HepG2 (cell line): ENCODE results near the gene PFN4. TPM values are rescaled to one million over a fixed set of nuclear protein-coding genes. Genes with fewer than 3 reads are reported as not detected.

ENCODE experiments used
- ARHGAP35 ChIP-seq: sonication (generic); formaldehyde crosslinking; IDR thresholded peaks from 2 replicates; pipeline ENCODE4 v1.9.0; 2022; ENCODE audit warnings: mild to moderate bottlenecking, inconsistent platforms, moderate library complexity, missing genetic modification reagents, borderline replicate concordance
- BRCA1 ChIP-seq: sonication (generic); formaldehyde crosslinking; IDR thresholded peaks from 2 replicates; pipeline ENCODE4 v1.4.0; 2020; ENCODE audit warnings: missing genetic modification reagents
- CBX5 ChIP-seq: sonication (generic); formaldehyde crosslinking; IDR thresholded peaks from 2 replicates; pipeline ENCODE4 v1.4.0; 2020; ENCODE audit warnings: missing genetic modification reagents, borderline replicate concordance
- CENPT ChIP-seq: sonication (generic); formaldehyde crosslinking; IDR thresholded peaks from 2 replicates; pipeline ENCODE4 v1.8.0; 2022; ENCODE audit warnings: low read depth, mild to moderate bottlenecking, moderate library complexity, missing genetic modification reagents
- EED ChIP-seq: sonication (generic); formaldehyde crosslinking; IDR thresholded peaks from 2 replicates; pipeline ENCODE4 v1.5.0; 2020; ENCODE audit warnings: mild to moderate bottlenecking, missing genetic modification reagents
- HNRNPL ChIP-seq: fragments of 200-400 bp; formaldehyde crosslinking; IDR thresholded peaks from 2 replicates; pipeline ENCODE4 v1.6.1; 2017; ENCODE audit warnings: mild to moderate bottlenecking, low read depth, low read length
- HOXA3 ChIP-seq: sonication (generic); formaldehyde crosslinking; IDR thresholded peaks from 2 replicates; pipeline ENCODE4 v1.5.0; 2020; ENCODE audit warnings: missing genetic modification reagents
- ISL2 ChIP-seq: sonication (generic); formaldehyde crosslinking; IDR thresholded peaks from 2 replicates; pipeline ENCODE4 v1.5.0; 2020; ENCODE audit warnings: missing genetic modification reagents
- KLF16 ChIP-seq, 2 experiments: sonication (generic) in 1 of 2; formaldehyde crosslinking in 1 of 2; IDR thresholded peaks; 2 replicates each; pipeline versions ENCODE4 v1.6.1 to v1.8.0; 2016 to 2023; ENCODE audit warnings: missing genetic modification reagents in 2 of 2, missing compliant biosample characterization in 1 of 2
- MLLT10 ChIP-seq: sonication (generic); formaldehyde crosslinking; IDR thresholded peaks from 2 replicates; pipeline ENCODE4 v1.4.0; 2020; ENCODE audit warnings: missing genetic modification reagents
- RFXAP ChIP-seq: sonication (generic); formaldehyde crosslinking; IDR thresholded peaks from 2 replicates; pipeline ENCODE4 v1.4.0; 2020; ENCODE audit warnings: missing genetic modification reagents, borderline replicate concordance
- ZNF460 ChIP-seq: sonication (generic); formaldehyde crosslinking; IDR thresholded peaks from 2 replicates; pipeline ENCODE4 v1.5.1; 2020; ENCODE audit warnings: missing genetic modification reagents, mild to moderate bottlenecking, borderline replicate concordance
- ZNF510 ChIP-seq: sonication (generic); formaldehyde crosslinking; IDR thresholded peaks from 2 replicates; pipeline ENCODE4 v1.4.0; 2020; ENCODE audit warnings: low read depth, mild to moderate bottlenecking, missing genetic modification reagents
- polyA plus RNA-seq, 8 experiments: library from polyadenylated mRNA; depleted of rRNA in 3 of 8; stranded (reverse) in 7 of 8; unstranded in 1 of 8; fragments of >200 nt; fragmentation: Illumina TruSeq in 4 of 8; extraction: Trizol in 4 of 8; gene quantifications; 2 replicates each; pipeline versions ENCODE4 v1.2.1 to v1.2.3, GENCODE V29; 2011 to 2016; ENCODE audit warnings: low read depth in 4 of 8, missing spikeins in 1 of 8, mixed read lengths in 1 of 8; ENCODE audit not compliant: insufficient read depth in 1 of 8
- total RNA-seq, 5 experiments: library from RNA; depleted of rRNA; stranded (reverse); fragments of >200 nt; fragmentation: Illumina TruSeq; extraction: Trizol; gene quantifications; 2 replicates each; pipeline ENCODE4 v1.2.3, GENCODE V29; 2016; ENCODE audit warnings: low read depth in 1 of 5
- TF ChIP-seq, protein P1 (sequence below): sonication (generic); formaldehyde crosslinking; IDR thresholded peaks from 2 replicates; pipeline ENCODE4 v1.9.0; 2022; ENCODE audit warnings: missing genetic modification reagents, mild to moderate bottlenecking, borderline replicate concordance
- TF ChIP-seq, protein P2 (sequence below): sonication (generic); formaldehyde crosslinking; IDR thresholded peaks from 2 replicates; pipeline ENCODE4 v1.4.0; 2020; ENCODE audit warnings: missing genetic modification reagents
- TF ChIP-seq, protein P3 (sequence below): sonication (generic); formaldehyde crosslinking; IDR thresholded peaks from 2 replicates; pipeline ENCODE4 v1.5.0; 2020; ENCODE audit warnings: missing genetic modification reagents
- TF ChIP-seq, protein P4 (sequence below): sonication (generic); formaldehyde crosslinking; IDR thresholded peaks from 2 replicates; pipeline ENCODE4 v1.5.0; 2020; ENCODE audit warnings: missing genetic modification reagents
- TF ChIP-seq, protein P5 (sequence below): sonication (generic); formaldehyde crosslinking; IDR thresholded peaks from 2 replicates; pipeline ENCODE4 v1.4.0; 2020; ENCODE audit warnings: missing genetic modification reagents
- TF ChIP-seq, protein P6 (sequence below): sonication (generic); formaldehyde crosslinking; IDR thresholded peaks from 2 replicates; pipeline ENCODE4 v1.4.0; 2020; ENCODE audit warnings: mild to moderate bottlenecking, missing genetic modification reagents, borderline replicate concordance

The PFN4 gene
- total and polyA plus RNA-seq, 2 of the 13 experiments (the other 11 are each of a cell fraction or from before 2014, with no cell fraction given), result 0.12 to 0.20 TPM

DNA sequence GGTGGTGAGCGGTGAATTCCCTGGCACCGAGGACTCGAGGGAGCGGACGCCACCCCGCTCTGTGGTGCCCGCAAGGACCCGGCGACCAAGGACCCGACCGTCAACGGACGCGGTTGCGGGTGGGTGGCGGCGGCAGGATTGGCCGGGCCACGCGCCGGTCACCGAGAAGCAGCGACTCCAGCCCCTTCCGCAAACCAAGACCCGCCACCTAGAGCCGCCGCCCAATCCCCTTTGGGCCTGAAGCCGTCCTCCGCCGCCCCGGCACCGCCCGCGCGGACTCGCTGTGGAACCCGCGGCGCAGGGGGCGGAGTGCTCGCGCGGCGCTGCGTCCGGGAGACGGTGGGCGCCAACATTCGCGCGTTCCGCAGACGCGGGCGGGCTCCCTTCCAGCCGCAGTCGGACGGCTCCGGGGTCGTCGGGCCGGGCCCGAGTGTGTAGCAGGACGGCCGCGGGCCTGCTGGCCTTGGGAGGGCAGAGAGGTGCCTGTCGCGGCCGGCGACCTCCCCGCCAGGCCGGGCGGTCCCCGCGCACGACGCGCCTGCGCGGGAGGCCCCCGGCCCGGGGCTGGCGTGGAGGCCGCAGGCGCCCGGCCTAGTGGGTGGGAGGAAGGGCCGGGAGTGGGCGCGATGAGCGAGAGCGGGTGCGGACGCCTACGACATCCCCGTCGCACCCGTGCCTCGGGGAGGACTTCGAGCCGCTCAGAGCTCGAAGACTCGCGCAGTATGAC, at the start of gene PFN4, which contains the start of gene FAM228B (continued):
- TF ChIP-seq, protein P1, sequence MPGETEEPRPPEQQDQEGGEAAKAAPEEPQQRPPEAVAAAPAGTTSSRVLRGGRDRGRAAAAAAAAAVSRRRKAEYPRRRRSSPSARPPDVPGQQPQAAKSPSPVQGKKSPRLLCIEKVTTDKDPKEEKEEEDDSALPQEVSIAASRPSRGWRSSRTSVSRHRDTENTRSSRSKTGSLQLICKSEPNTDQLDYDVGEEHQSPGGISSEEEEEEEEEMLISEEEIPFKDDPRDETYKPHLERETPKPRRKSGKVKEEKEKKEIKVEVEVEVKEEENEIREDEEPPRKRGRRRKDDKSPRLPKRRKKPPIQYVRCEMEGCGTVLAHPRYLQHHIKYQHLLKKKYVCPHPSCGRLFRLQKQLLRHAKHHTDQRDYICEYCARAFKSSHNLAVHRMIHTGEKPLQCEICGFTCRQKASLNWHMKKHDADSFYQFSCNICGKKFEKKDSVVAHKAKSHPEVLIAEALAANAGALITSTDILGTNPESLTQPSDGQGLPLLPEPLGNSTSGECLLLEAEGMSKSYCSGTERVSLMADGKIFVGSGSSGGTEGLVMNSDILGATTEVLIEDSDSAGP (CRISPR knock-in tag), result peak; percentile 93; the same call in 1 of the 2 replicates
- TF ChIP-seq, protein P2, sequence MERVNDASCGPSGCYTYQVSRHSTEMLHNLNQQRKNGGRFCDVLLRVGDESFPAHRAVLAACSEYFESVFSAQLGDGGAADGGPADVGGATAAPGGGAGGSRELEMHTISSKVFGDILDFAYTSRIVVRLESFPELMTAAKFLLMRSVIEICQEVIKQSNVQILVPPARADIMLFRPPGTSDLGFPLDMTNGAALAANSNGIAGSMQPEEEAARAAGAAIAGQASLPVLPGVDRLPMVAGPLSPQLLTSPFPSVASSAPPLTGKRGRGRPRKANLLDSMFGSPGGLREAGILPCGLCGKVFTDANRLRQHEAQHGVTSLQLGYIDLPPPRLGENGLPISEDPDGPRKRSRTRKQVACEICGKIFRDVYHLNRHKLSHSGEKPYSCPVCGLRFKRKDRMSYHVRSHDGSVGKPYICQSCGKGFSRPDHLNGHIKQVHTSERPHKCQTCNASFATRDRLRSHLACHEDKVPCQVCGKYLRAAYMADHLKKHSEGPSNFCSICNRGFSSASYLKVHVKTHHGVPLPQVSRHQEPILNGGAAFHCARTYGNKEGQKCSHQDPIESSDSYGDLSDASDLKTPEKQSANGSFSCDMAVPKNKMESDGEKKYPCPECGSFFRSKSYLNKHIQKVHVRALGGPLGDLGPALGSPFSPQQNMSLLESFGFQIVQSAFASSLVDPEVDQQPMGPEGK (CRISPR knock-in tag), result peak; percentile 26; the same call in 1 of the 2 replicates
- TF ChIP-seq CBX5 (CRISPR knock-in tag) (0 out of 2 replicates have a peak, but pooled peaks have one; percentile 20), BRCA1 (no peak), MLLT10 (CRISPR knock-in tag) (no peak), ISL2 (CRISPR knock-in tag) (0 out of 2 replicates have a peak, but pooled peaks have one; percentile 17), RFXAP (CRISPR knock-in tag) (no peak; the same call in 1 of the 2 replicates), HOXA3 (peak; percentile 75), ARHGAP35 (CRISPR knock-in tag) (peak; percentile 70), KLF16 (CRISPR knock-in tag; IDR thresholded peaks at IDR 0.05) (no peak; a peak in 1 of 4 replicates), EED (peak; percentile 83), HNRNPL (peak; percentile 73), ZNF510 (CRISPR knock-in tag) (peak; percentile 85; the same call in 1 of the 2 replicates), ZNF460 (CRISPR knock-in tag) (no peak), CENPT (CRISPR knock-in tag) (peak; percentile 90)
- TF ChIP-seq, protein P3, sequence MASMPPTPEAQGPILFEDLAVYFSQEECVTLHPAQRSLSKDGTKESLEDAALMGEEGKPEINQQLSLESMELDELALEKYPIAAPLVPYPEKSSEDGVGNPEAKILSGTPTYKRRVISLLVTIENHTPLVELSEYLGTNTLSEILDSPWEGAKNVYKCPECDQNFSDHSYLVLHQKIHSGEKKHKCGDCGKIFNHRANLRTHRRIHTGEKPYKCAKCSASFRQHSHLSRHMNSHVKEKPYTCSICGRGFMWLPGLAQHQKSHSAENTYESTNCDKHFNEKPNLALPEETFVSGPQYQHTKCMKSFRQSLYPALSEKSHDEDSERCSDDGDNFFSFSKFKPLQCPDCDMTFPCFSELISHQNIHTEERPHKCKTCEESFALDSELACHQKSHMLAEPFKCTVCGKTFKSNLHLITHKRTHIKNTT, result no peak
- TF ChIP-seq, protein P4, sequence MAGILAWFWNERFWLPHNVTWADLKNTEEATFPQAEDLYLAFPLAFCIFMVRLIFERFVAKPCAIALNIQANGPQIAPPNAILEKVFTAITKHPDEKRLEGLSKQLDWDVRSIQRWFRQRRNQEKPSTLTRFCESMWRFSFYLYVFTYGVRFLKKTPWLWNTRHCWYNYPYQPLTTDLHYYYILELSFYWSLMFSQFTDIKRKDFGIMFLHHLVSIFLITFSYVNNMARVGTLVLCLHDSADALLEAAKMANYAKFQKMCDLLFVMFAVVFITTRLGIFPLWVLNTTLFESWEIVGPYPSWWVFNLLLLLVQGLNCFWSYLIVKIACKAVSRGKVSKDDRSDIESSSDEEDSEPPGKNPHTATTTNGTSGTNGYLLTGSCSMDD, result no peak
- TF ChIP-seq, protein P5, sequence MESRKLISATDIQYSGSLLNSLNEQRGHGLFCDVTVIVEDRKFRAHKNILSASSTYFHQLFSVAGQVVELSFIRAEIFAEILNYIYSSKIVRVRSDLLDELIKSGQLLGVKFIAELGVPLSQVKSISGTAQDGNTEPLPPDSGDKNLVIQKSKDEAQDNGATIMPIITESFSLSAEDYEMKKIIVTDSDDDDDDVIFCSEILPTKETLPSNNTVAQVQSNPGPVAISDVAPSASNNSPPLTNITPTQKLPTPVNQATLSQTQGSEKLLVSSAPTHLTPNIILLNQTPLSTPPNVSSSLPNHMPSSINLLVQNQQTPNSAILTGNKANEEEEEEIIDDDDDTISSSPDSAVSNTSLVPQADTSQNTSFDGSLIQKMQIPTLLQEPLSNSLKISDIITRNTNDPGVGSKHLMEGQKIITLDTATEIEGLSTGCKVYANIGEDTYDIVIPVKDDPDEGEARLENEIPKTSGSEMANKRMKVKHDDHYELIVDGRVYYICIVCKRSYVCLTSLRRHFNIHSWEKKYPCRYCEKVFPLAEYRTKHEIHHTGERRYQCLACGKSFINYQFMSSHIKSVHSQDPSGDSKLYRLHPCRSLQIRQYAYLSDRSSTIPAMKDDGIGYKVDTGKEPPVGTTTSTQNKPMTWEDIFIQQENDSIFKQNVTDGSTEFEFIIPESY (CRISPR knock-in tag), result no peak
- TF ChIP-seq, protein P6, sequence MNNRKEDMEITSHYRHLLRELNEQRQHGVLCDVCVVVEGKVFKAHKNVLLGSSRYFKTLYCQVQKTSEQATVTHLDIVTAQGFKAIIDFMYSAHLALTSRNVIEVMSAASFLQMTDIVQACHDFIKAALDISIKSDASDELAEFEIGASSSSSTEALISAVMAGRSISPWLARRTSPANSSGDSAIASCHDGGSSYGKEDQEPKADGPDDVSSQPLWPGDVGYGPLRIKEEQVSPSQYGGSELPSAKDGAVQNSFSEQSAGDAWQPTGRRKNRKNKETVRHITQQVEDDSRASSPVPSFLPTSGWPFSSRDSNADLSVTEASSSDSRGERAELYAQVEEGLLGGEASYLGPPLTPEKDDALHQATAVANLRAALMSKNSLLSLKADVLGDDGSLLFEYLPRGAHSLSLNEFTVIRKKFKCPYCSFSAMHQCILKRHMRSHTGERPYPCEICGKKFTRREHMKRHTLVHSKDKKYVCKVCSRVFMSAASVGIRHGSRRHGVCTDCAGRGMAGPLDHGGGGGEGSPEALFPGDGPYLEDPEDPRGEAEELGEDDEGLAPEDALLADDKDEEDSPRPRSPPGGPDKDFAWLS, result peak; percentile 89
